Caco-2 (cell line): Measurements from ENCODE around the gene TRIM16. TPM values are rescaled to one million over a fixed set of nuclear protein-coding genes. Genes with fewer than 3 reads are reported as not detected.
"Not testable (repeated sequence)": the region's sequence is repeated elsewhere in the genome, so short reads cannot be mapped to it uniquely, and the experiment has no call there.

Experiments used
- BruUV-seq: library from RNA; stranded (reverse); fragments of 400-500 nt; replicated peaks from 2 replicates; lab custom pipeline; 2021; lab: Mats Ljungman, UMichigan
- CTCF ChIA-PET: fragments of 300-600 bp; sonication (Branson Sonifier 250); formaldehyde crosslinking; loops from one replicate; lab custom pipeline; 2022; ENCODE audit warnings: antibody characterized with exemption; lab: Charles Lee
- POLR2A ChIA-PET: fragments of 300-600 bp; sonication (Branson Sonifier 250); formaldehyde crosslinking; loops from one replicate; lab custom pipeline; 2022; ENCODE audit warnings: antibody characterized with exemption; lab: Charles Lee
- DNase-seq, 2 experiments: peaks; one replicate each; pipeline versions ENCODE4 v3.0.0 to v3.0.0-alpha.2; 2020 to 2022
- H3K27me3 ChIP-seq: replicated peaks from 2 replicates; pipeline ENCODE4 v1.6.0; 2011; ENCODE audit warnings: low read length; ENCODE audit not compliant: control insufficient read depth, insufficient read depth
- H3K36me3 ChIP-seq: 2 replicates; pipeline ENCODE4 v1.5.1; 2011; ENCODE audit warnings: low read length; ENCODE audit not compliant: control insufficient read depth, insufficient read depth
- H3K4me1 ChIP-seq: fragments of 250-450 bp; sonication (Bioruptor Pico); 2 replicates; pipeline ENCODE4 v1.5.1; 2020; ENCODE audit warnings: mild to moderate bottlenecking
- H3K4me3 ChIP-seq: 2 replicates; pipeline ENCODE4 v1.5.1; 2011; ENCODE audit warnings: low read depth, mild to moderate bottlenecking, control low read depth, low read length
- H3K9me3 ChIP-seq: fragments of 250-450 bp; sonication (Bioruptor Pico); 2 replicates; pipeline ENCODE4 v1.5.1; 2020; ENCODE audit warnings: mild to moderate bottlenecking, moderate library complexity
- H3K27ac Mint-ChIP-seq: one replicate; pipeline ENCODE4 v1.8.0; 2022; ENCODE audit warnings: mixed read lengths; ENCODE audit not compliant: unreplicated experiment
- H3K27me3 Mint-ChIP-seq: one replicate; pipeline ENCODE4 v1.8.0; 2022; ENCODE audit warnings: mixed read lengths; ENCODE audit not compliant: insufficient read depth, unreplicated experiment
- H3K36me3 Mint-ChIP-seq: one replicate; pipeline ENCODE4 v1.8.0; 2022; ENCODE audit warnings: mild to moderate bottlenecking, mixed read lengths; ENCODE audit not compliant: insufficient read depth, unreplicated experiment
- H3K4me1 Mint-ChIP-seq: one replicate; pipeline ENCODE4 v1.8.0; 2022; ENCODE audit warnings: low read depth, mixed read lengths; ENCODE audit not compliant: unreplicated experiment
- H3K4me3 Mint-ChIP-seq: one replicate; pipeline ENCODE4 v1.8.0; 2022; ENCODE audit warnings: mild to moderate bottlenecking, moderate library complexity, mixed read lengths; ENCODE audit not compliant: unreplicated experiment
- H3K9me3 Mint-ChIP-seq: one replicate; pipeline ENCODE4 v1.8.0; 2022; ENCODE audit warnings: mixed read lengths; ENCODE audit not compliant: unreplicated experiment
- intact Hi-C: fragments of 100-400 bp; cut with micrococcal nuclease; formaldehyde crosslinking; loops from one replicate; pipeline ENCODE4 v1.10.0; 2022; ENCODE audit not compliant: unreplicated experiment
- total RNA-seq: library from RNA; stranded (reverse); gene quantifications from 2 replicates; pipeline ENCODE4 v1.2.3, GENCODE V29; 2022

Gene TRIM16
- total RNA-seq, 1 experiment from 2014 or later = 12.4 TPM

DNA sequence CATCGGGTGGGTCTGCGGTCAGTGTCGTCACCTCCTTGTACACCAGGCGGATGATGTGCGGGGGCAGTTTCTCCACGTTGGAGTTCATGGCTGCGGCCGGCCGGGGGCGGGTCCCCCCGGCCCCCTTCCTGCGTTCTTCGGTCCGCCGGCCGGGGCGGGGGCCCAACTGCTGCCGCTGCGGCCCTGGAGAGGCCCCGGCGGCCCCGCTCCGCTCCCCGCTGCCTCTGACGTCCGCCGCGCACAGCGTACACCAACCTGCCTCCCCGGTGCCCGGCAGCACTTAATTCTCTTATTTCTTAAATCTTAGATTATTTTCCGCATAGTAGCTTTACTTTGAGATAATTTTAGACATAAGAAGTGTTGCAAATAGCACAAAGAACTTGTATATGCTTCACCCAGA is 20.7 kb upstream of the TRIM16 start:
- H3K4me1 ChIP-seq, H3K4me1 Mint-ChIP-seq, intact Hi-C loops, H3K27me3 ChIP-seq, H3K4me3 ChIP-seq, H3K36me3 ChIP-seq, H3K27ac Mint-ChIP-seq, H3K9me3 Mint-ChIP-seq, CTCF ChIA-PET, H3K9me3 ChIP-seq, POLR2A ChIA-PET, H3K4me3 Mint-ChIP-seq, H3K27me3 Mint-ChIP-seq, DNase-seq, BruUV-seq: not testable (repeated sequence)
- peaks cover 43% of the 10 kb centered on the region for H3K36me3 Mint-ChIP-seq

GRCh38 chr17:15704239-15704638 is 20.1 kb upstream of the TRIM16 start:
- H3K4me1 Mint-ChIP-seq, H3K27me3 Mint-ChIP-seq, DNase-seq, POLR2A ChIA-PET, H3K9me3 Mint-ChIP-seq, H3K27me3 ChIP-seq, BruUV-seq, H3K9me3 ChIP-seq, CTCF ChIA-PET, H3K4me3 Mint-ChIP-seq, intact Hi-C loops, H3K36me3 ChIP-seq, H3K27ac Mint-ChIP-seq, H3K4me3 ChIP-seq, H3K4me1 ChIP-seq: not testable (repeated sequence)
- peaks cover 37% of the 10 kb centered on the region for H3K36me3 Mint-ChIP-seq

GRCh38 chr17:15699937-15700336 is 15.8 kb upstream of the TRIM16 start:
- H3K9me3 ChIP-seq, H3K4me1 ChIP-seq, H3K27me3 Mint-ChIP-seq, POLR2A ChIA-PET, H3K27me3 ChIP-seq, H3K36me3 ChIP-seq, H3K9me3 Mint-ChIP-seq, DNase-seq, H3K36me3 Mint-ChIP-seq, CTCF ChIA-PET, H3K4me1 Mint-ChIP-seq: not testable (repeated sequence)
- peak overlapping the region; percentile 88 for H3K27ac Mint-ChIP-seq
- BruUV-seq = TSS peak; percentile 79
- peak overlapping the region; percentile 37 for H3K4me3 ChIP-seq
- peak overlapping the region; percentile 86 for H3K4me3 Mint-ChIP-seq
- intact Hi-C loops = loop anchor here (5.0 kb wide), 1 partner anchor 43 kb away; no protein-coding TSS in a partner anchor

GRCh38 chr17:15699413-15699924 is 15.4 kb upstream of the TRIM16 start, which contains the start of gene ZNF286A:
Gene ZNF286A, plus strand, starts transcription at chr17:15699752. Its CDS starts 578 bp downstream, at chr17:15700330.
- DNase-seq = peak; percentile 97 to 99
- Mint-ChIP-seq H3K4me3 (peak within 1 kb of the TSS; percentile 86), H3K27ac (peak within 1 kb of the TSS; percentile 88)
- H3K27me3 ChIP-seq, H3K4me1 ChIP-seq, CTCF ChIA-PET, H3K9me3 ChIP-seq, BruUV-seq, H3K36me3 ChIP-seq, H3K9me3 Mint-ChIP-seq, H3K27me3 Mint-ChIP-seq, H3K36me3 Mint-ChIP-seq, H3K4me1 Mint-ChIP-seq: not testable (repeated sequence)
- H3K4me3 ChIP-seq = peak within 1 kb of the TSS; percentile 37
- intact Hi-C loops = loop anchor here (5.0 kb wide), 1 partner anchor 42 kb away; no protein-coding TSS in a partner anchor
- POLR2A ChIA-PET = interaction anchor here (0.5 to 0.7 kb wide), 3 partner anchors 40 to 48 kb away, joined by 3 to 5 read pairs (median 4); no protein-coding TSS in a partner anchor

GRCh38 chr17:15698967-15699366 is 14.9 kb upstream of the TRIM16 start:
- H3K4me1 Mint-ChIP-seq, H3K36me3 ChIP-seq, BruUV-seq, CTCF ChIA-PET, H3K9me3 ChIP-seq, DNase-seq, H3K27me3 ChIP-seq, H3K4me1 ChIP-seq, H3K36me3 Mint-ChIP-seq, H3K9me3 Mint-ChIP-seq, H3K27me3 Mint-ChIP-seq: not testable (repeated sequence)
- Mint-ChIP-seq H3K27ac (peak overlapping the region; percentile 88), H3K4me3 (peak overlapping the region; percentile 86)
- POLR2A ChIA-PET = interaction anchor here (0.5 to 0.7 kb wide), 3 partner anchors 40 to 48 kb away, joined by 3 to 5 read pairs (median 4); no protein-coding TSS in a partner anchor
- H3K4me3 ChIP-seq = peak overlapping the region; percentile 31
- intact Hi-C loops = loop anchor here (5.0 kb wide), 1 partner anchor 42 kb away; no protein-coding TSS in a partner anchor

DNA sequence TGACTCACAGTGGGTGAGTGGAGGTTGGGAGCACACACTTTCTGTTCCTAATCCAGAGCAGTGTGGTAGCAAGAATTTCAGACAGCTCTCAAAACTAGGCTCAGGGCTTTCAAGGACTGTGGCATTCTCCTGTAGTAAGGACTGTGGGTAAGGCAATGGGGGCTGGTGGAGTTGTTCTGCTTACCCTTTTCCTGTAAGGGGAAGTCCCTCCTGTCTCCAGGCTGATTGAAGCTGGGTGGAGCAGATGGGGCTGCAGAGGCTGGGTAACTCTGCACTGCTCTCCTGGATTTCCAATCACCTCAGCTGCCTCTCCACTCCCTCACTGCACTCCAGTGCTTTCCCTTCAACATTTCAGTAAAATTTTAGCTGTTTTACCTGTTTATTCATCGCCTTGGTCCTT is 3.4 kb upstream of the TRIM16 start:
- BruUV-seq, intact Hi-C loops, DNase-seq, POLR2A ChIA-PET, H3K36me3 ChIP-seq, H3K27me3 ChIP-seq, H3K4me3 ChIP-seq, H3K9me3 ChIP-seq, H3K9me3 Mint-ChIP-seq, H3K4me3 Mint-ChIP-seq, H3K27me3 Mint-ChIP-seq, H3K4me1 Mint-ChIP-seq, H3K27ac Mint-ChIP-seq, CTCF ChIA-PET, H3K4me1 ChIP-seq, H3K36me3 Mint-ChIP-seq: not testable (repeated sequence)

- H3K36me3 ChIP-seq, H3K36me3 Mint-ChIP-seq, H3K4me3 ChIP-seq, BruUV-seq, H3K4me1 Mint-ChIP-seq, H3K27me3 ChIP-seq, H3K9me3 ChIP-seq, intact Hi-C loops, CTCF ChIA-PET, H3K4me1 ChIP-seq, DNase-seq, H3K4me3 Mint-ChIP-seq, H3K9me3 Mint-ChIP-seq, H3K27me3 Mint-ChIP-seq, POLR2A ChIA-PET: not testable (repeated sequence)
- peak overlapping the region; percentile 34 for H3K27ac Mint-ChIP-seq
These were observed 976 bp downstream of the TRIM16 start for GRCh38 chr17:15683135-15683534.
